Gastroesophageal sphincter (tissue), 4 donors: ENCODE measurements around the gene TRDMT1. TPM values are rescaled to one million over a fixed set of nuclear protein-coding genes. Genes with fewer than 3 reads are reported as not detected.

ENCODE experiments used
- ATAC-seq: fragments of 150-250 bp; one replicate; pipeline ENCODE4 v1.9.1; 2016; ENCODE audit warnings: mild to moderate bottlenecking, moderate library complexity
- H3K27ac ChIP-seq, 4 donors: fragments of 200-600 bp; sonication (generic) in 3 of 4; 1 replicate in 3 of 4; 2 replicates in 1 of 4; pipeline ENCODE4 v1.5.1; 2016 to 2019
- H3K27me3 ChIP-seq: fragments of 200-600 bp; sonication (generic); one replicate; pipeline ENCODE4 v1.5.1; 2019
- H3K36me3 ChIP-seq, 2 donors: fragments of 200-600 bp; sonication (generic); one replicate each; pipeline ENCODE4 v1.5.1; 2019; ENCODE audit warnings: control low read depth in 1 of 2
- H3K4me1 ChIP-seq, 3 donors: fragments of 200-600 bp; sonication (generic); 1 replicate in 2 of 3; 2 replicates in 1 of 3; pipeline ENCODE4 v1.5.1; 2016 to 2019; ENCODE audit warnings: control low read depth in 2 of 3
- H3K4me3 ChIP-seq, 2 donors: fragments of 200-600 bp; sonication (generic); one replicate each; pipeline ENCODE4 v1.5.1; 2019; ENCODE audit warnings: mild to moderate bottlenecking in 1 of 2, moderate library complexity in 1 of 2
- H3K9me3 ChIP-seq, 3 donors: fragments of 200-600 bp; sonication (generic); one replicate each; pipeline ENCODE4 v1.5.1; 2017 to 2019; ENCODE audit warnings: control low read depth in 2 of 3
- CTCF ChIP-seq, 4 experiments: fragments of 200-600 bp in 2 of 4; fragments of 450-650 bp in 2 of 4; sonication (generic) in 1 of 4; IDR thresholded peaks; one replicate each; pipeline ENCODE4 v1.5.1; 2017 to 2019; ENCODE audit warnings: antibody characterized with exemption in 4 of 4, mild to moderate bottlenecking in 2 of 4, moderate library complexity in 2 of 4
- EP300 ChIP-seq: sonication (generic); formaldehyde crosslinking; IDR thresholded peaks from one replicate; pipeline ENCODE4 v1.6.1; 2017; ENCODE audit warnings: antibody characterized with exemption, mild to moderate bottlenecking
- POLR2A ChIP-seq, 2 donors: fragments of 450-650 bp; IDR thresholded peaks; one replicate each; pipeline ENCODE4 v1.6.1; 2017; ENCODE audit warnings: antibody characterized with exemption in 2 of 2, mild to moderate bottlenecking in 2 of 2, moderate library complexity in 1 of 2
- POLR2AphosphoS5 ChIP-seq: sonication (generic); formaldehyde crosslinking; IDR thresholded peaks from one replicate; pipeline ENCODE4 v1.6.1; 2017; ENCODE audit warnings: antibody characterized with exemption
- WGBS, 2 donors: methylation state at CpG; one replicate each; pipeline ENCODE4 v1.1.5; 2018; ENCODE audit warnings: low coverage in 1 of 2; 5-methylcytosine and 5-hydroxymethylcytosine counted together
- total RNA-seq, 4 donors: library from RNA; depleted of rRNA; stranded (reverse); fragments of >200 nt; gene quantifications; one replicate each; pipeline ENCODE4 v1.1.0, GENCODE V29; 2016

Gene TRDMT1
- total RNA-seq, 4 donors from 2014 or later: 4.5 to 6.4 (median 5.3) TPM

GRCh38 chr10:17239345-17240085 is 38.0 kb upstream of the TRDMT1 start:
- peak overlapping the region in 3 of 4 donors; percentile 14 to 42 (median 19) for H3K27ac ChIP-seq
- 40 to 72% methylated on average over 1 to 2 of the region's 6 CpGs for WGBS, 2 donors
- TF ChIP-seq POLR2AphosphoS5 (no peak), CTCF (IDR thresholded peaks at IDR 0.05) (no peak), POLR2A (IDR thresholded peaks at IDR 0.05) (no peak), EP300 (no peak)

GRCh38 chr10:17238445-17239291 is 37.2 kb upstream of the TRDMT1 start:
- peak; percentile 45 for ATAC-seq
- Histone ChIP-seq H3K27ac (peak overlapping the region in 3 of 4 donors; percentile 14 to 42 (median 19)), H3K27me3 (no peaks in the 10 kb centered on the region), H3K36me3 (peaks cover 18 to 51% of the 10 kb centered on the region in 2 donors), H3K4me1 (peaks cover 6 to 35% (median 16%) of the 10 kb centered on the region in 3 donors), H3K4me3 (no peak overlapping the region), H3K9me3 (peaks cover 0 to 8% (median 0%) of the 10 kb centered on the region in 3 donors)
- peak; percentile 8 for TF ChIP-seq POLR2AphosphoS5
- TF ChIP-seq POLR2A (IDR thresholded peaks at IDR 0.05): no peak
- WGBS, 2 donors: 46 to 52% methylated on average over 9 to 12 of the region's 12 CpGs

More at GRCh38 chr10:17239345-17240085, 38.0 kb upstream of the TRDMT1 start:
- ATAC-seq: no peak
- Histone ChIP-seq H3K9me3 (peaks cover 0 to 8% (median 0%) of the 10 kb centered on the region in 3 donors), H3K36me3 (peaks cover 12 to 42% of the 10 kb centered on the region in 2 donors), H3K27me3 (no peaks in the 10 kb centered on the region), H3K4me3 (no peak overlapping the region), H3K4me1 (peaks cover 6 to 26% (median 8%) of the 10 kb centered on the region in 3 donors)

GRCh38 chr10:17237915-17238444 is 36.5 kb upstream of the TRDMT1 start:
- Histone ChIP-seq H3K27ac (peak overlapping the region in 3 of 4 donors; percentile 16 to 42 (median 19)), H3K4me3 (no peak overlapping the region), H3K27me3 (no peaks in the 10 kb centered on the region), H3K36me3 (peaks cover 18 to 57% of the 10 kb centered on the region in 2 donors), H3K9me3 (peaks cover 0 to 8% (median 0%) of the 10 kb centered on the region in 3 donors), H3K4me1 (peaks cover 13 to 42% (median 17%) of the 10 kb centered on the region in 3 donors)
- TF ChIP-seq POLR2A (IDR thresholded peaks at IDR 0.05) (no peak), CTCF (IDR thresholded peaks at IDR 0.05) (no peak), EP300 (no peak), POLR2AphosphoS5 (no peak)
- 65 to 75% methylated on average over 4 of the region's 4 CpGs for WGBS, 2 donors
- ATAC-seq: no peak

GRCh38 chr10:17237149-17237527 is 35.7 kb upstream of the TRDMT1 start:
- Histone ChIP-seq H3K4me3 (no peak overlapping the region), H3K27me3 (no peaks in the 10 kb centered on the region), H3K36me3 (peaks cover 18 to 66% of the 10 kb centered on the region in 2 donors), H3K4me1 (peaks cover 17 to 50% (median 19%) of the 10 kb centered on the region in 3 donors), H3K27ac (no peak overlapping the region), H3K9me3 (peaks cover 0 to 6% (median 0%) of the 10 kb centered on the region in 3 donors)
- TF ChIP-seq CTCF (IDR thresholded peaks at IDR 0.05): no peak
- no peak for TF ChIP-seq POLR2AphosphoS5
- no peak for TF ChIP-seq POLR2A (IDR thresholded peaks at IDR 0.05)
- no peak for TF ChIP-seq EP300
- WGBS, 2 donors: 57 to 77% methylated on average over 5 of the region's 5 CpGs
- no peak for ATAC-seq
